ENCODE measurements around the gene ECI1.

Gene ECI1

DNA sequence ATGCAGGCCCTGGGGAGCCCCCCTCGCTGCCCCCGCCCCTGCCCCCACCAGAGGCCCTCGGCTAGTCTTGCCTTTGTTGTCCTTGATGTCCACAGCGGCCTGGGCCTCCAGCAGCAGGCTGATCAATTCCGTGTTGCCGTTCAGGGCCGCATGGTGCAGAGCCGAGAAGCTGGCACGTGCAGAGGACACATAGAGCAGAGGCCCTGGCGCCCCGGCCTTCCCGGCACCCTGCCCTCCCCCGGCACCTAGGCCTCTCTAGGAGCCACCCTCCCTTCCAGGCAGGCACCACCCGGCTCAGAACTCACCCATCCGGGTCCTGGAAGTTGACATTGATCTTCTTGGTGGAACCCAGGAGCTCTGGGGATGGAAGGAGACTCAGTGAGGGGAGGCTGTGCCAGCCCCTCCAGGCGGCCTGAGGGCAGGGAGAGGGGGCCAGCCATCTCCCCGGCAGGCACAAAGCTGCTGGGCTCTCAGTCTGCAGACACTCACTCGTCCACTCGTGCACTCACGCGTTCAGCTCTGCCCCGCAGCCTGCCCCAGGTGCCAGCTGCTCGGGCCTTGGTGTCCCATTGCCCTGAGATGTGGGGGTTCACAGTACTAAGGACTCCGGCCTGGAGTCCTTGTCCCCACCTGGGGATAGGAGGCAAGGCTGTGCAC is 61.3 kb downstream of the ECI1 start:
- Histone ChIP-seq H3F3A (ENCODE audit: insufficient read depth, low read length) (no peaks in the 10 kb centered on the region), H3K9ac (ENCODE audit: low read length) (no peak overlapping the region), H3K4me3 (ENCODE audit: low read depth, low read length, poor library complexity, severe bottlenecking) (no peak overlapping the region), H3K9me3 (ENCODE audit: low read length) (no peaks in the 10 kb centered on the region), H3K4me1 (ENCODE audit: insufficient read depth, low read length, severe bottlenecking) (no peaks in the 10 kb centered on the region), H3K27me3 (ENCODE audit: insufficient read depth, low read length) (peaks cover 21% of the 10 kb centered on the region; the same call in 1 of the 2 replicates), H3K36me3 (ENCODE audit: insufficient read depth, low read length) (no peaks in the 10 kb centered on the region), H2AFZ (ENCODE audit: low read length) (no peak overlapping the region), H3K9me2 (ENCODE audit: low read depth, low read length) (no peaks in the 10 kb centered on the region), H3K79me2 (ENCODE audit: insufficient read depth, low read length) (no peaks in the 10 kb centered on the region), H3K27ac (ENCODE audit: low read depth, low read length, poor library complexity, severe bottlenecking) (no peak overlapping the region), H4K20me1 (ENCODE audit: insufficient read depth, low read length) (no peaks in the 10 kb centered on the region), H3K4me2 (ENCODE audit: low read length) (no peak overlapping the region)
- TF ChIP-seq CTCF (IDR thresholded peaks at IDR 0.05; ENCODE audit: low read length) (no peak), EZH2 (IDR thresholded peaks at IDR 0.05; ENCODE audit: borderline replicate concordance, low read length) (no peak)
